H9 (cell line): Measurements from ENCODE around the gene NFATC1. TPM values are rescaled to one million over a fixed set of nuclear protein-coding genes. Genes with fewer than 3 reads are reported as not detected.
A peak's percentile ranks its signal among the peaks of the same experiment; 100 is the strongest.

Experiments used
- DNase-seq: peaks from one replicate; pipeline ENCODE4 v3.0.0-alpha.2; 2017
- H2AFZ ChIP-seq: one replicate; pipeline ENCODE4 v1.6.1; 2013; ENCODE audit warnings: mild to moderate bottlenecking, low read length, control low read depth, moderate library complexity
- H2AK5ac ChIP-seq: 2 replicates; pipeline ENCODE4 v1.6.1; 2013; ENCODE audit warnings: low read length, control low read depth, mixed read lengths; ENCODE audit not compliant: insufficient read length
- H2BK120ac ChIP-seq: one replicate; pipeline ENCODE4 v1.6.1; 2013; ENCODE audit warnings: low read depth, mild to moderate bottlenecking, low read length, control low read depth, inconsistent platforms; ENCODE audit not compliant: poor library complexity, severe bottlenecking
- H2BK12ac ChIP-seq: 2 replicates; pipeline ENCODE4 v1.6.1; 2013; ENCODE audit warnings: low read length, control low read depth, mixed read lengths, low read depth; ENCODE audit not compliant: insufficient read length
- H2BK15ac ChIP-seq: 2 replicates; pipeline ENCODE4 v1.6.1; 2013; ENCODE audit warnings: low read depth, low read length, control low read depth
- H2BK20ac ChIP-seq: one replicate; pipeline ENCODE4 v1.6.1; 2013; ENCODE audit warnings: low read depth, mild to moderate bottlenecking, low read length, control low read depth, inconsistent platforms; ENCODE audit not compliant: poor library complexity, severe bottlenecking
- H2BK5ac ChIP-seq: 2 replicates; pipeline ENCODE4 v1.6.1; 2013; ENCODE audit warnings: low read length, control low read depth, mixed read lengths; ENCODE audit not compliant: insufficient read length
- H3K14ac ChIP-seq: 2 replicates; pipeline ENCODE4 v1.6.1; 2013; ENCODE audit warnings: low read length, control low read depth; ENCODE audit not compliant: insufficient read depth
- H3K18ac ChIP-seq: 2 replicates; pipeline ENCODE4 v1.6.1; 2013; ENCODE audit warnings: low read depth, mild to moderate bottlenecking, mixed read lengths, low read length, control low read depth; ENCODE audit not compliant: insufficient read length
- H3K23ac ChIP-seq: 2 replicates; pipeline ENCODE4 v1.6.1; 2013; ENCODE audit warnings: low read length, control low read depth, mixed read lengths, low read depth; ENCODE audit not compliant: insufficient read length
- H3K23me2 ChIP-seq: 2 replicates; pipeline ENCODE4 v1.6.1; 2013; ENCODE audit warnings: low read depth, mild to moderate bottlenecking, mixed read lengths, low read length, control low read depth; ENCODE audit not compliant: insufficient read length, poor library complexity, severe bottlenecking
- H3K27ac ChIP-seq: 2 replicates; pipeline ENCODE4 v1.5.1; 2013; ENCODE audit warnings: low read length, control low read depth, mixed read lengths, low read depth; ENCODE audit not compliant: insufficient read length
- H3K27me3 ChIP-seq: 2 replicates; pipeline ENCODE4 v1.6.1; 2013; ENCODE audit warnings: low read length, control low read depth, inconsistent platforms; ENCODE audit not compliant: insufficient read depth
- H3K4ac ChIP-seq: 2 replicates; pipeline ENCODE4 v1.6.1; 2013; ENCODE audit warnings: low read depth, mild to moderate bottlenecking, control low read depth, inconsistent platforms, low read length, moderate library complexity
- H3K4me1 ChIP-seq: 2 replicates; pipeline ENCODE4 v1.6.1; 2013; ENCODE audit warnings: low read length, control low read depth, inconsistent platforms; ENCODE audit not compliant: insufficient read depth
- H3K4me2 ChIP-seq: 2 replicates; pipeline ENCODE4 v1.6.1; 2013; ENCODE audit warnings: low read length, control low read depth, mixed read lengths; ENCODE audit not compliant: insufficient read length, insufficient read depth
- H3K56ac ChIP-seq: 2 replicates; pipeline ENCODE4 v1.6.1; 2013; ENCODE audit warnings: low read depth, mild to moderate bottlenecking, mixed read lengths, low read length, control low read depth; ENCODE audit not compliant: insufficient read length
- H3K79me1 ChIP-seq: 2 replicates; pipeline ENCODE4 v1.6.1; 2013; ENCODE audit warnings: low read depth, mild to moderate bottlenecking, moderate library complexity, low read length, control low read depth, inconsistent platforms; ENCODE audit not compliant: insufficient read depth, poor library complexity, severe bottlenecking
- H3K79me2 ChIP-seq: 2 replicates; pipeline ENCODE4 v1.6.1; 2013; ENCODE audit warnings: low read length, control low read depth, inconsistent platforms; ENCODE audit not compliant: insufficient read depth
- H3K9ac ChIP-seq: 2 replicates; pipeline ENCODE4 v1.6.1; 2013; ENCODE audit warnings: low read length, control low read depth, mixed read lengths; ENCODE audit not compliant: insufficient read length; ENCODE audit errors: extremely low read depth
- H3K9me3 ChIP-seq: one replicate; pipeline ENCODE4 v1.6.1; 2013; ENCODE audit warnings: low read depth, low read length, inconsistent platforms; ENCODE audit not compliant: control insufficient read depth
- H3T11ph ChIP-seq: one replicate; pipeline ENCODE4 v1.6.1; 2013; ENCODE audit warnings: mild to moderate bottlenecking, low read length, control low read depth, inconsistent platforms
- H4K20me1 ChIP-seq: one replicate; pipeline ENCODE4 v1.6.1; 2013; ENCODE audit not compliant: control insufficient read depth, insufficient read length, insufficient read depth
- H4K5ac ChIP-seq: 2 replicates; pipeline ENCODE4 v1.6.1; 2013; ENCODE audit warnings: low read depth, mild to moderate bottlenecking, mixed read lengths, low read length, control low read depth; ENCODE audit not compliant: insufficient read length
- H4K8ac ChIP-seq: replicated peaks from 2 replicates; pipeline ENCODE4 v1.6.1; 2013; ENCODE audit warnings: low read length, control low read depth, mixed read lengths, low read depth; ENCODE audit not compliant: insufficient read length
- H4K91ac ChIP-seq: 2 replicates; pipeline ENCODE4 v1.6.1; 2013; ENCODE audit warnings: low read depth, mild to moderate bottlenecking, moderate library complexity, mixed read lengths, low read length, control low read depth; ENCODE audit not compliant: insufficient read length
- H3K27ac Mint-ChIP-seq, 3 experiments: 2 replicates in 2 of 3; 3 replicates in 1 of 3; pipeline ENCODE4 v1.8.0; 2020 to 2021; ENCODE audit warnings: mixed read lengths in 3 of 3, mild to moderate bottlenecking in 1 of 3, moderate library complexity in 1 of 3
- H3K27me3 Mint-ChIP-seq: 2 replicates; pipeline ENCODE4 v1.8.0; 2021; ENCODE audit warnings: low read depth, mild to moderate bottlenecking, moderate library complexity, mixed read lengths
- H3K36me3 Mint-ChIP-seq, 3 experiments: 2 replicates in 2 of 3; 3 replicates in 1 of 3; pipeline ENCODE4 v1.8.0; 2020 to 2021; ENCODE audit warnings: low read depth in 3 of 3, mixed read lengths in 3 of 3; ENCODE audit not compliant: insufficient read depth in 1 of 3
- H3K4me1 Mint-ChIP-seq, 2 experiments: 2 replicates each; pipeline ENCODE4 v1.8.0; 2020; ENCODE audit warnings: mixed read lengths in 2 of 2
- H3K4me3 Mint-ChIP-seq, 2 experiments: 2 replicates in 1 of 2; 3 replicates in 1 of 2; pipeline ENCODE4 v1.8.0; 2020 to 2021; ENCODE audit warnings: mild to moderate bottlenecking in 2 of 2, mixed read lengths in 2 of 2, moderate library complexity in 1 of 2
- H3K9me3 Mint-ChIP-seq, 2 experiments: 2 replicates in 1 of 2; 3 replicates in 1 of 2; pipeline ENCODE4 v1.8.0; 2020; ENCODE audit warnings: mild to moderate bottlenecking in 2 of 2, mixed read lengths in 2 of 2, moderate library complexity in 1 of 2
- CTCF ChIP-seq: fragments of 200-600 bp; sonication (generic); conservative IDR thresholded peaks from 3 replicates; pipeline ENCODE4 v1.8.0; 2021; ENCODE audit warnings: antibody characterized with exemption, mild to moderate bottlenecking
- whole genome bisulfite sequencing: extraction: QIAGEN DNeasy Blood & Tissue Kit; methylation state at CpG from one replicate; pipeline ENCODE4 v1.1.7; 2013; ENCODE audit warnings: missing lambda C conversion rate, low lambda C conversion rate, mixed read lengths; ENCODE audit not compliant: insufficient read length; ENCODE audit errors: extremely low coverage; 5-methylcytosine and 5-hydroxymethylcytosine counted together
- total RNA-seq: library from RNA; stranded (reverse); gene quantifications from 2 replicates; pipeline ENCODE4 v1.2.1, GENCODE V29; 2021

The NFATC1 gene
- total RNA-seq, 1 experiment from 2014 or later = 5.5 TPM

- Histone ChIP-seq H3K4ac (no peak overlapping the region), H2AFZ (no peak overlapping the region), H2AK5ac (no peak overlapping the region), H4K8ac (no peak overlapping the region), H3K9ac (no peak overlapping the region), H4K20me1 (no peaks in the 10 kb centered on the region), H3K4me1 (no peaks in the 10 kb centered on the region), H2BK15ac (no peak overlapping the region), H3K79me1 (no peaks in the 10 kb centered on the region), H3K4me2 (no peak overlapping the region), H3K23me2 (no peaks in the 10 kb centered on the region), H3K27me3 (no peaks in the 10 kb centered on the region), H3T11ph (no peak overlapping the region), H3K56ac (no peak overlapping the region), H3K14ac (no peak overlapping the region), H3K27ac (no peak overlapping the region), H2BK12ac (no peak overlapping the region), H4K91ac (no peak overlapping the region), H3K23ac (no peak overlapping the region), H4K5ac (no peak overlapping the region), H3K18ac (no peak overlapping the region), H2BK5ac (no peak overlapping the region), H3K79me2 (no peaks in the 10 kb centered on the region), H2BK20ac (no peak overlapping the region), H3K9me3 (no peaks in the 10 kb centered on the region), H2BK120ac (no peak overlapping the region)
- no peaks in the 10 kb centered on the region; the same call in 1 of the 2 replicates for H3K27me3 Mint-ChIP-seq
- no peak overlapping the region for H3K4me3 Mint-ChIP-seq
- WGBS = 100% methylated on average over 2 of the region's 15 CpGs
- peaks cover 0 to 2% (median 0%) of the 10 kb centered on the region in 3 experiments; a peak in 2 of 7 replicates for H3K36me3 Mint-ChIP-seq
- H3K9me3 Mint-ChIP-seq = peaks cover 5 to 7% of the 10 kb centered on the region in 2 experiments; a peak in 4 of 5 replicates
- no peak for TF ChIP-seq CTCF
- H3K4me1 Mint-ChIP-seq = no peaks in the 10 kb centered on the region
- H3K27ac Mint-ChIP-seq = no peak overlapping the region
- peak; percentile 12 for DNase-seq
These were observed 163.7 kb downstream of the NFATC1 start for GRCh38 chr18:79559436-79559835.
